ENCODE data around the gene CLDN11.

Gene CLDN11

GRCh38 chr3:170440344-170440743, 21.7 kb downstream of the CLDN11 start:
- Histone ChIP-seq H3K4me1 (no peaks in the 10 kb centered on the region), H3K36me3 (ENCODE audit: control insufficient read depth, insufficient read depth, low read length) (no peaks in the 10 kb centered on the region), H3K9me3 (ENCODE audit: control insufficient read depth, low read length) (no peaks in the 10 kb centered on the region), H2AFZ (no peak overlapping the region), H3K4me2 (ENCODE audit: low read length) (no peak overlapping the region), H3K27me3 (ENCODE audit: control insufficient read depth, insufficient read depth, low read length) (no peaks in the 10 kb centered on the region), H3K4me3 (ENCODE audit: low read depth, low read length) (no peak overlapping the region), H3K27ac (no peak overlapping the region), H3K9ac (no peak overlapping the region), H3K79me2 (no peaks in the 10 kb centered on the region)
- TF ChIP-seq, protein P1, sequence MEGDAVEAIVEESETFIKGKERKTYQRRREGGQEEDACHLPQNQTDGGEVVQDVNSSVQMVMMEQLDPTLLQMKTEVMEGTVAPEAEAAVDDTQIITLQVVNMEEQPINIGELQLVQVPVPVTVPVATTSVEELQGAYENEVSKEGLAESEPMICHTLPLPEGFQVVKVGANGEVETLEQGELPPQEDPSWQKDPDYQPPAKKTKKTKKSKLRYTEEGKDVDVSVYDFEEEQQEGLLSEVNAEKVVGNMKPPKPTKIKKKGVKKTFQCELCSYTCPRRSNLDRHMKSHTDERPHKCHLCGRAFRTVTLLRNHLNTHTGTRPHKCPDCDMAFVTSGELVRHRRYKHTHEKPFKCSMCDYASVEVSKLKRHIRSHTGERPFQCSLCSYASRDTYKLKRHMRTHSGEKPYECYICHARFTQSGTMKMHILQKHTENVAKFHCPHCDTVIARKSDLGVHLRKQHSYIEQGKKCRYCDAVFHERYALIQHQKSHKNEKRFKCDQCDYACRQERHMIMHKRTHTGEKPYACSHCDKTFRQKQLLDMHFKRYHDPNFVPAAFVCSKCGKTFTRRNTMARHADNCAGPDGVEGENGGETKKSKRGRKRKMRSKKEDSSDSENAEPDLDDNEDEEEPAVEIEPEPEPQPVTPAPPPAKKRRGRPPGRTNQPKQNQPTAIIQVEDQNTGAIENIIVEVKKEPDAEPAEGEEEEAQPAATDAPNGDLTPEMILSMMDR (IDR thresholded peaks at IDR 0.05) = no peak

DNA sequence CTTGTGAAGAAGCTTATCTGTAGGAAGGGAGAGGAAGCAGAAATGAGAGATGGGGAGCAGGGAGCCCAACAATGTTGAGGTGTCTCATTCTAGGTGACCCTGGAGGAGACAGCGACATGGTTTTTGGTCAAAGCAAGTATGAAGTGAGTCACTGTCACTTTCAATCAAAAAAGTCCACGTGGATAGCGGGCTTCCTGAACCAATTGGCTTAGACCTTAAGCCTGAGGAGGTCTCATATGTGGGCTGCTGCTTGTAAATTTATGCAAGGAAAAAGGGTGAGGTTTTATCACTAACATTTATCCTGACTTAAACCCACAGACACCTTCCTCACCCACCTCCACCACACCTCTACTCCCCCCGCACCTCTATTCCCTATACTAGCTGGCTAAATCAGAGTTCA, 22.7 kb downstream of the CLDN11 start:
- Histone ChIP-seq H3K4me3 (ENCODE audit: low read depth, low read length) (no peak overlapping the region), H3K79me2 (no peaks in the 10 kb centered on the region), H3K27ac (no peak overlapping the region), H3K4me1 (no peaks in the 10 kb centered on the region), H3K36me3 (ENCODE audit: control insufficient read depth, insufficient read depth, low read length) (no peaks in the 10 kb centered on the region), H3K27me3 (ENCODE audit: control insufficient read depth, insufficient read depth, low read length) (no peaks in the 10 kb centered on the region), H3K9me3 (ENCODE audit: control insufficient read depth, low read length) (no peaks in the 10 kb centered on the region), H3K9ac (no peak overlapping the region), H2AFZ (no peak overlapping the region), H3K4me2 (ENCODE audit: low read length) (no peak overlapping the region)
- TF ChIP-seq, protein P1 (IDR thresholded peaks at IDR 0.05) = no peak

DNA sequence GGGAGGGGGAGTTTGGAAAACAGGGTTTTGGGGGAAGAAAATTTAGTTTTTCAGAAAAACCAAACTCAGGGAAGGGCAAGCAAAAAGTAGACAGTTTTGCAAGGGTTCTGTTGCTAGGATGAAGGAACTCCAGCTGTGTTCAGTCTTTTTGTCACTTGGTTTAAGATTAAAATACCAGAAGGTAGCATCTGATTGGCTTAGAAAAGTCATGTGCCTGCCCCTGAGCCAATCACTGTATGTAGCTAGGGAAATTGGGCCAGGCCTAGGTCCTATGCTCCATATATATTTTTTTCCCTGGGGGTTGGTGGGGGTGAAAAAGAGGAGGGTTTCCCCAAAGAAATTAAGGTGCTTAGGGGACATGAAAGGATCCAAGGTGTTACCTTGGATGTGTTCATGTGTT, 24.3 kb downstream of the CLDN11 start:
- Histone ChIP-seq H3K27ac (no peak overlapping the region), H3K4me2 (ENCODE audit: low read length) (no peak overlapping the region), H3K4me3 (ENCODE audit: low read depth, low read length) (no peak overlapping the region), H3K36me3 (ENCODE audit: control insufficient read depth, insufficient read depth, low read length) (no peaks in the 10 kb centered on the region), H3K27me3 (ENCODE audit: control insufficient read depth, insufficient read depth, low read length) (no peaks in the 10 kb centered on the region), H3K4me1 (no peaks in the 10 kb centered on the region), H3K79me2 (no peaks in the 10 kb centered on the region), H3K9me3 (ENCODE audit: control insufficient read depth, low read length) (no peaks in the 10 kb centered on the region), H3K9ac (no peak overlapping the region), H2AFZ (no peak overlapping the region)
- TF ChIP-seq, protein P1 (IDR thresholded peaks at IDR 0.05) = no peak

- H3K9me3 ChIP-seq (ENCODE audit: control insufficient read depth, low read length) = no peaks in the 10 kb centered on the region
- no peak overlapping the region for H3K4me3 ChIP-seq (ENCODE audit: low read depth, low read length)
- no peak overlapping the region for H3K27ac ChIP-seq
- no peaks in the 10 kb centered on the region for H3K27me3 ChIP-seq (ENCODE audit: control insufficient read depth, insufficient read depth, low read length)
- TF ChIP-seq, protein P1 (IDR thresholded peaks at IDR 0.05) = no peak
- no peaks in the 10 kb centered on the region for H3K36me3 ChIP-seq (ENCODE audit: control insufficient read depth, insufficient read depth, low read length)
- H3K9ac ChIP-seq = no peak overlapping the region
- no peaks in the 10 kb centered on the region for H3K79me2 ChIP-seq
- no peaks in the 10 kb centered on the region for H3K4me1 ChIP-seq
- H3K4me2 ChIP-seq (ENCODE audit: low read length) = no peak overlapping the region
- no peak overlapping the region for H2AFZ ChIP-seq
Observed at GRCh38 chr3:170443457-170443856, 24.8 kb downstream of the CLDN11 start.

- H3K4me3 ChIP-seq (ENCODE audit: low read depth, low read length) = no peak overlapping the region
- no peaks in the 10 kb centered on the region for H3K4me1 ChIP-seq
- TF ChIP-seq, protein P1 (IDR thresholded peaks at IDR 0.05) = no peak
- H3K79me2 ChIP-seq = no peaks in the 10 kb centered on the region
- H3K36me3 ChIP-seq (ENCODE audit: control insufficient read depth, insufficient read depth, low read length) = no peaks in the 10 kb centered on the region
- H3K9me3 ChIP-seq (ENCODE audit: control insufficient read depth, low read length) = no peaks in the 10 kb centered on the region
- no peak overlapping the region for H3K9ac ChIP-seq
- no peak overlapping the region for H2AFZ ChIP-seq
- no peak overlapping the region for H3K27ac ChIP-seq
- H3K4me2 ChIP-seq (ENCODE audit: low read length) = no peak overlapping the region
- no peaks in the 10 kb centered on the region for H3K27me3 ChIP-seq (ENCODE audit: control insufficient read depth, insufficient read depth, low read length)
Observed at GRCh38 chr3:170448584-170448983, 29.9 kb downstream of the CLDN11 start.

Measured in parathyroid adenoma (tissue), 2 donors.